Measurements from ENCODE around the gene ATM. TPM values are rescaled to one million over a fixed set of nuclear protein-coding genes. Genes with fewer than 3 reads are reported as not detected.

ATM gene, protein sequence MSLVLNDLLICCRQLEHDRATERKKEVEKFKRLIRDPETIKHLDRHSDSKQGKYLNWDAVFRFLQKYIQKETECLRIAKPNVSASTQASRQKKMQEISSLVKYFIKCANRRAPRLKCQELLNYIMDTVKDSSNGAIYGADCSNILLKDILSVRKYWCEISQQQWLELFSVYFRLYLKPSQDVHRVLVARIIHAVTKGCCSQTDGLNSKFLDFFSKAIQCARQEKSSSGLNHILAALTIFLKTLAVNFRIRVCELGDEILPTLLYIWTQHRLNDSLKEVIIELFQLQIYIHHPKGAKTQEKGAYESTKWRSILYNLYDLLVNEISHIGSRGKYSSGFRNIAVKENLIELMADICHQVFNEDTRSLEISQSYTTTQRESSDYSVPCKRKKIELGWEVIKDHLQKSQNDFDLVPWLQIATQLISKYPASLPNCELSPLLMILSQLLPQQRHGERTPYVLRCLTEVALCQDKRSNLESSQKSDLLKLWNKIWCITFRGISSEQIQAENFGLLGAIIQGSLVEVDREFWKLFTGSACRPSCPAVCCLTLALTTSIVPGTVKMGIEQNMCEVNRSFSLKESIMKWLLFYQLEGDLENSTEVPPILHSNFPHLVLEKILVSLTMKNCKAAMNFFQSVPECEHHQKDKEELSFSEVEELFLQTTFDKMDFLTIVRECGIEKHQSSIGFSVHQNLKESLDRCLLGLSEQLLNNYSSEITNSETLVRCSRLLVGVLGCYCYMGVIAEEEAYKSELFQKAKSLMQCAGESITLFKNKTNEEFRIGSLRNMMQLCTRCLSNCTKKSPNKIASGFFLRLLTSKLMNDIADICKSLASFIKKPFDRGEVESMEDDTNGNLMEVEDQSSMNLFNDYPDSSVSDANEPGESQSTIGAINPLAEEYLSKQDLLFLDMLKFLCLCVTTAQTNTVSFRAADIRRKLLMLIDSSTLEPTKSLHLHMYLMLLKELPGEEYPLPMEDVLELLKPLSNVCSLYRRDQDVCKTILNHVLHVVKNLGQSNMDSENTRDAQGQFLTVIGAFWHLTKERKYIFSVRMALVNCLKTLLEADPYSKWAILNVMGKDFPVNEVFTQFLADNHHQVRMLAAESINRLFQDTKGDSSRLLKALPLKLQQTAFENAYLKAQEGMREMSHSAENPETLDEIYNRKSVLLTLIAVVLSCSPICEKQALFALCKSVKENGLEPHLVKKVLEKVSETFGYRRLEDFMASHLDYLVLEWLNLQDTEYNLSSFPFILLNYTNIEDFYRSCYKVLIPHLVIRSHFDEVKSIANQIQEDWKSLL (N-terminal part only)
- 100 to 1,000 TPM; 227 to 242 TPM for total RNA-seq

- ChIA-PET POLR2A (interaction anchor here (0.7 to 1.0 kb wide), 2 partner anchors 15 to 269 kb away, joined by 3 read pairs; no protein-coding TSS in a partner anchor), CTCF (interaction anchor here (0.6 to 3.7 kb wide), 14 partner anchors 9 to 425 kb away, joined by 3 to 21 read pairs (median 4); partner anchors contain the start of gene C11orf65)
- peak; percentile 98 for DNase-seq
- no peaks in the 10 kb centered on the region for H3K27me3 Mint-ChIP-seq
- no peak within 1 kb of the TSS for H3K4me3 Mint-ChIP-seq
- no peaks in the 10 kb centered on the region for H3K9me3 Mint-ChIP-seq
- peaks cover 47% of the 10 kb centered on the region for H3K36me3 Mint-ChIP-seq (ENCODE audit: low read depth)
- H3K27ac Mint-ChIP-seq, result no peak within 1 kb of the TSS
- H3K4me1 Mint-ChIP-seq, result peaks cover 39% of the 10 kb centered on the region
Measured at GRCh38 chr11:108222574-108223347, at the start of gene ATM, which contains the start of gene NPAT. Gene ATM, plus strand, starts transcription at chr11:108223067. Its CDS starts 4,558 bp downstream, at chr11:108227625. Gene NPAT, minus strand, starts transcription at chr11:108222638. Its CDS starts 102 bp downstream, at chr11:108222536.

DNA sequence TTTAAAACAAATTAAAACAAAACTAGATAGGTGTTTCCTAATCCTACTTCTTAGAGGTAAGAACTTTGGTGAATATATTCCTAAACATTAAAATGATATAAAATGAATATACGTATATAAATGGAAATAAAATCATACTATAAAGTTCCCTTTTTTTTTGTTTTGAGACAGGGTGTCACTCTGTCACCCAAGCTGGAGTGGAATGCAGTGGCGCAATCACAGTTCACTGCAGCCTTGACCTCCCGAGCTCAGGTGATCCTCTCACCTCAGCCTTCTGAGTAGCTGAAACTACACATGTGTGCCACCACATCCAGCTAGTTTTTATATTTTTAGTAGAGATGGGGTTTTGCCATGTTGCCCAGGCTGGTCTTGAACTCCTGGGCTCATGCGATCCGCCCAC, 45.3 kb upstream of the ATM start:
- Mint-ChIP-seq H3K36me3 (ENCODE audit: low read depth) (peaks cover 76% of the 10 kb centered on the region), H3K4me3 (no peak overlapping the region), H3K4me1 (no peaks in the 10 kb centered on the region), H3K27me3 (no peaks in the 10 kb centered on the region), H3K9me3 (no peaks in the 10 kb centered on the region), H3K27ac (no peak overlapping the region)
- no peak for DNase-seq
- POLR2A ChIA-PET, result no interaction called here
- CTCF ChIA-PET, result no interaction called here

GRCh38 chr11:108193725-108194124, 29.1 kb upstream of the ATM start:
- CTCF ChIA-PET, result interaction anchor here (0.8 to 1.8 kb wide), 2 partner anchors 11 to 87 kb away, joined by 3 to 4 read pairs; no protein-coding TSS in a partner anchor
- Mint-ChIP-seq H3K9me3 (no peaks in the 10 kb centered on the region), H3K27me3 (no peaks in the 10 kb centered on the region), H3K36me3 (ENCODE audit: low read depth) (peaks cover 53% of the 10 kb centered on the region), H3K27ac (no peak overlapping the region), H3K4me1 (peaks cover 22% of the 10 kb centered on the region), H3K4me3 (no peak overlapping the region)
- POLR2A ChIA-PET, result no interaction called here
- DNase-seq, result no peak

DNA sequence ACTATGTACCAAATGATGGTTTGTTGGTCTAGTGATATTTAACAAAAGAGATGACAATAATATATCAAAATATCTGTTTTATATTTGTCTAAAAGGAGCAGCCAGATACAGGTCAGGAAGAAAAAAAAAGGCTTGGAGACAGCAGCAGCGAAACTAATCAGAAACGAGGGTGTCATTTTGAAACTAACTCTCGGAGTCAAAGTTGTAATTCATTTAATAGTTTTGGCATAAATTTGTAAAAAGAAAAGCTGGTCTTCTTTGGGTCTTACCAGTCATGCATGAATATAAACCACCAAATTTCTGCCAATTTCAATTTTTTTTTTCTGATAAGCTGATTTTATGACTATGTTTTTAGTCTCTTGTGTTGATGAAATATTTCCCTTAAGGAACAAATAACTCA, 26.0 kb upstream of the ATM start:
- Mint-ChIP-seq H3K36me3 (ENCODE audit: low read depth) (peaks cover 58% of the 10 kb centered on the region), H3K4me1 (peaks cover 32% of the 10 kb centered on the region), H3K27ac (no peak overlapping the region), H3K27me3 (no peaks in the 10 kb centered on the region), H3K4me3 (no peak overlapping the region), H3K9me3 (no peaks in the 10 kb centered on the region)
- POLR2A ChIA-PET, result no interaction called here
- CTCF ChIA-PET, result no interaction called here
- DNase-seq, result no peak

GRCh38 chr11:108197351-108197750, 25.5 kb upstream of the ATM start:
- Mint-ChIP-seq H3K27me3 (no peaks in the 10 kb centered on the region), H3K27ac (peak overlapping the region; percentile 9), H3K36me3 (ENCODE audit: low read depth) (peaks cover 60% of the 10 kb centered on the region), H3K9me3 (no peaks in the 10 kb centered on the region), H3K4me1 (peaks cover 32% of the 10 kb centered on the region), H3K4me3 (no peak overlapping the region)
- POLR2A ChIA-PET, result no interaction called here
- DNase-seq, result no peak
- CTCF ChIA-PET, result no interaction called here

GRCh38 chr11:108198833-108199232, 24.0 kb upstream of the ATM start:
- Mint-ChIP-seq H3K4me1 (peaks cover 38% of the 10 kb centered on the region), H3K4me3 (no peak overlapping the region)
- POLR2A ChIA-PET, result no interaction called here

GRCh38 chr11:108199446-108200321, 23.2 kb upstream of the ATM start:
- no peak for DNase-seq
- peaks cover 80% of the 10 kb centered on the region for H3K36me3 Mint-ChIP-seq (ENCODE audit: low read depth)
- peaks cover 41% of the 10 kb centered on the region for H3K4me1 Mint-ChIP-seq
- peaks cover 12% of the 10 kb centered on the region for H3K9me3 Mint-ChIP-seq
- ChIA-PET POLR2A (no interaction called here), CTCF (interaction anchor here (0.7 kb wide), 1 partner anchor 23 kb away, joined by 3 read pairs; the partner anchor contains the start of genes ATM and NPAT)
- no peak overlapping the region for H3K4me3 Mint-ChIP-seq
- no peaks in the 10 kb centered on the region for H3K27me3 Mint-ChIP-seq
- H3K27ac Mint-ChIP-seq, result no peak overlapping the region

More at GRCh38 chr11:108198833-108199232, 24.0 kb upstream of the ATM start:
- no peak for DNase-seq
- Mint-ChIP-seq H3K9me3 (peaks cover 4% of the 10 kb centered on the region), H3K36me3 (ENCODE audit: low read depth) (peaks cover 74% of the 10 kb centered on the region), H3K27ac (no peak overlapping the region), H3K27me3 (no peaks in the 10 kb centered on the region)
- CTCF ChIA-PET, result interaction anchor here (0.5 to 0.7 kb wide), 2 partner anchors 24 to 402 kb away, joined by 3 read pairs; partner anchors contain the start of genes ATM and NPAT

GRCh38 chr11:108203075-108203474, 19.8 kb upstream of the ATM start:
- ChIA-PET CTCF (no interaction called here), POLR2A (no interaction called here)
- peaks cover 84% of the 10 kb centered on the region for H3K36me3 Mint-ChIP-seq (ENCODE audit: low read depth)
- no peak for DNase-seq
- no peaks in the 10 kb centered on the region for H3K27me3 Mint-ChIP-seq
- H3K9me3 Mint-ChIP-seq, result peaks cover 25% of the 10 kb centered on the region
- H3K4me1 Mint-ChIP-seq, result peaks cover 29% of the 10 kb centered on the region
- H3K27ac Mint-ChIP-seq, result no peak overlapping the region
- no peak overlapping the region for H3K4me3 Mint-ChIP-seq

DNA sequence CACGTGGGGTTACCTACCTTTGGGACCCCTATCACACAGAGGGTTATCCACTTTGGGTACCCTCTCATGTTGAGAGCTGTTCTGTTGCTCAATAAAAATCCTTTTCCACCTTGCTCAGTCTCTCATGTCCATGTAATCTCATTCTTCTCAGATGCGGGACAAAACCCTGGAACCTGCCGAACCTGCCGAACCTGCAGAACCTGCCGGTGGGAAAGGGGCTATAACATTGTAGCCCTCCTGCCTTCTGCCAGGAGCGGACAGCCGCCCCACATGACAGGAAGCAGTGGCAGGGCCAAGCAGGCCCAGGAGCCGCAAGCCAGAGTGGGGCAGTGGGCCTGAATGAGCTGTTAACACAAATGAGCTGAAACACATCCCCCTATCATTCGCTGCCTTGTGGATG, 18.5 kb upstream of the ATM start:
- ChIA-PET CTCF (interaction anchor here (0.8 to 1.5 kb wide), 4 partner anchors 9 to 55 kb away, joined by 3 to 4 read pairs (median 4); no protein-coding TSS in a partner anchor), POLR2A (no interaction called here)
- Mint-ChIP-seq H3K27ac (no peak overlapping the region), H3K27me3 (no peaks in the 10 kb centered on the region), H3K9me3 (peaks cover 29% of the 10 kb centered on the region), H3K4me1 (peaks cover 22% of the 10 kb centered on the region), H3K36me3 (ENCODE audit: low read depth) (peaks cover 86% of the 10 kb centered on the region), H3K4me3 (no peak overlapping the region)
- no peak for DNase-seq

GRCh38 chr11:108204929-108205499, 17.9 kb upstream of the ATM start:
- POLR2A ChIA-PET, result interaction anchor here (0.6 kb wide), 1 partner anchor 23 kb away, joined by 4 read pairs; no protein-coding TSS in a partner anchor
- Mint-ChIP-seq H3K4me3 (no peak overlapping the region), H3K27ac (no peak overlapping the region), H3K4me1 (peaks cover 19% of the 10 kb centered on the region), H3K9me3 (peaks cover 29% of the 10 kb centered on the region), H3K27me3 (no peaks in the 10 kb centered on the region), H3K36me3 (ENCODE audit: low read depth) (peaks cover 86% of the 10 kb centered on the region)
- CTCF ChIA-PET, result interaction anchor here (0.8 to 1.5 kb wide), 4 partner anchors 8 to 54 kb away, joined by 3 to 4 read pairs (median 4); no protein-coding TSS in a partner anchor
- no peak for DNase-seq

Data from activated CD4-positive, alpha-beta T cell treated with anti-CD3 and anti-CD28 coated beads, Interleukin-2, amount 10 ng/mL, durations not matched to agents 7 days and 5 days (primary cell).